WI38 (cell line): ENCODE results near the gene FAM184A.
"Not testable (repeated sequence)": the region's sequence is repeated elsewhere in the genome, so short reads cannot be mapped to it uniquely, and the experiment has no call there.

Experiments used
- H3K4me3 ChIP-seq: 2 replicates; pipeline ENCODE4 v1.5.1; 2011; ENCODE audit warnings: low read depth, mild to moderate bottlenecking, control low read depth, low read length
- CTCF ChIP-seq: IDR thresholded peaks from 2 replicates; pipeline ENCODE4 v1.5.1; 2012; ENCODE audit warnings: low read depth, mild to moderate bottlenecking, control low read depth, low read length

The FAM184A gene

GRCh38 chr6:119109654-119110325 lies 31.3 kb upstream of the FAM184A start:
- TF ChIP-seq CTCF: no peak
- no peak overlapping the region for H3K4me3 ChIP-seq

- H3K4me3 ChIP-seq: no peak overlapping the region
- no peak for TF ChIP-seq CTCF
Observed at GRCh38 chr6:119108076-119108475, 29.6 kb upstream of the FAM184A start.

- H3K4me3 ChIP-seq: no peak overlapping the region
- TF ChIP-seq CTCF: no peak
Observed at GRCh38 chr6:119105282-119105681, 26.8 kb upstream of the FAM184A start.

GRCh38 chr6:119102901-119103300 lies 24.4 kb upstream of the FAM184A start:
- no peak for TF ChIP-seq CTCF
- H3K4me3 ChIP-seq: no peak overlapping the region

GRCh38 chr6:119100115-119100514 lies 21.7 kb upstream of the FAM184A start:
- TF ChIP-seq CTCF: no peak
- no peak overlapping the region for H3K4me3 ChIP-seq

- H3K4me3 ChIP-seq: not testable (repeated sequence)
Observed at GRCh38 chr6:119097815-119098361, 19.4 kb upstream of the FAM184A start.

- no peak for TF ChIP-seq CTCF
- H3K4me3 ChIP-seq: no peak overlapping the region
Observed at GRCh38 chr6:119096721-119097565, 18.5 kb upstream of the FAM184A start.
